Lower lobe of right lung (tissue), 2 donors: ENCODE results near the gene TUBGCP3. TPM values are rescaled to one million over a fixed set of nuclear protein-coding genes. Genes with fewer than 3 reads are reported as not detected.

Experiments
- ATAC-seq, 2 donors: fragments of 200-7000 bp; cut with Tn5 transposase; one replicate each; pipeline ENCODE4 v1.9.1; 2020 to 2022; ENCODE audit warnings: mild to moderate bottlenecking in 2 of 2, moderate library complexity in 2 of 2
- DNase-seq: peaks from one replicate; pipeline ENCODE4 v3.0.0-alpha.2; 2020
- H3K27ac ChIP-seq: fragments of 200-600 bp; one replicate; pipeline ENCODE4 v1.8.0; 2022
- H3K27me3 ChIP-seq: fragments of 200-600 bp; one replicate; pipeline ENCODE4 v1.8.0; 2022; ENCODE audit warnings: low read depth
- H3K36me3 ChIP-seq: fragments of 200-600 bp; one replicate; pipeline ENCODE4 v1.8.0; 2022; ENCODE audit warnings: mild to moderate bottlenecking
- H3K4me1 ChIP-seq: fragments of 200-600 bp; one replicate; pipeline ENCODE4 v1.8.0; 2022
- H3K4me3 ChIP-seq: fragments of 200-600 bp; one replicate; pipeline ENCODE4 v1.8.0; 2022; ENCODE audit warnings: mild to moderate bottlenecking
- H3K9me3 ChIP-seq: fragments of 200-600 bp; one replicate; pipeline ENCODE4 v1.8.0; 2022
- CTCF ChIP-seq: fragments of 200-600 bp; IDR thresholded peaks from one replicate; pipeline ENCODE4 v1.8.0; 2022; ENCODE audit warnings: antibody characterized with exemption, mild to moderate bottlenecking
- intact Hi-C: fragments of 100-400 bp; cut with DNase I; formaldehyde crosslinking; loops from one replicate; pipeline ENCODE4 v1.11.0; 2022
- total RNA-seq: library from RNA; stranded (reverse); fragmentation: NEBNext Ultra II Directional; extraction: Animal tissue kit (Norgen Biotek cat#: 25700); gene quantifications from one replicate; pipeline ENCODE4 v1.2.1, GENCODE V29; 2021
- donor health status: DM: no; HTN: yes; CAD: no; lungs with severe emphysema.

Gene TUBGCP3
- total RNA-seq, 1 donor from 2014 or later, result 34.5 TPM

GRCh38 chr13:112455476-112456059, 132.4 kb downstream of the TUBGCP3 start:
- Histone ChIP-seq H3K27ac (no peak overlapping the region), H3K9me3 (no peaks in the 10 kb centered on the region), H3K27me3 (peaks cover 15% of the 10 kb centered on the region), H3K4me1 (no peaks in the 10 kb centered on the region), H3K4me3 (no peak overlapping the region), H3K36me3 (no peaks in the 10 kb centered on the region)
- DNase-seq (no peak), ATAC-seq (no peak)
- TF ChIP-seq CTCF, result no peak
- intact Hi-C loops, result no loop called here

- H3K9me3 ChIP-seq, result no peaks in the 10 kb centered on the region
- DNase-seq (no peak), ATAC-seq (no peak)
- H3K4me3 ChIP-seq, result no peak overlapping the region
- no peak for TF ChIP-seq CTCF
- H3K36me3 ChIP-seq, result no peaks in the 10 kb centered on the region
- no peak overlapping the region for H3K27ac ChIP-seq
- intact Hi-C loops, result no loop called here
- H3K27me3 ChIP-seq, result peaks cover 15% of the 10 kb centered on the region
- H3K4me1 ChIP-seq, result no peaks in the 10 kb centered on the region
Measured at GRCh38 chr13:112454648-112455334, 133.2 kb downstream of the TUBGCP3 start.

GRCh38 chr13:112453874-112454647, 133.9 kb downstream of the TUBGCP3 start:
- H3K27me3 ChIP-seq, result peaks cover 15% of the 10 kb centered on the region
- H3K27ac ChIP-seq, result no peak overlapping the region
- H3K36me3 ChIP-seq, result no peaks in the 10 kb centered on the region
- no peak for DNase-seq
- no peak overlapping the region for H3K4me3 ChIP-seq
- H3K4me1 ChIP-seq, result no peaks in the 10 kb centered on the region
- intact Hi-C loops, result no loop called here
- TF ChIP-seq CTCF, result no peak
- no peaks in the 10 kb centered on the region for H3K9me3 ChIP-seq
- no peak for ATAC-seq

- Histone ChIP-seq H3K36me3 (no peaks in the 10 kb centered on the region), H3K9me3 (no peaks in the 10 kb centered on the region), H3K27me3 (peaks cover 15% of the 10 kb centered on the region), H3K4me3 (no peak overlapping the region), H3K27ac (no peak overlapping the region), H3K4me1 (no peaks in the 10 kb centered on the region)
- ATAC-seq (no peak), DNase-seq (no peak)
- TF ChIP-seq CTCF, result no peak
- intact Hi-C loops, result no loop called here
Measured at GRCh38 chr13:112453207-112453829, 134.6 kb downstream of the TUBGCP3 start.

GRCh38 chr13:112452380-112453206, 135.4 kb downstream of the TUBGCP3 start:
- no peak overlapping the region for H3K4me3 ChIP-seq
- no peaks in the 10 kb centered on the region for H3K9me3 ChIP-seq
- peak in 1 of 2 donors; percentile 5 for ATAC-seq
- DNase-seq, result no peak
- H3K4me1 ChIP-seq, result no peaks in the 10 kb centered on the region
- H3K36me3 ChIP-seq, result no peaks in the 10 kb centered on the region
- intact Hi-C loops, result no loop called here
- H3K27me3 ChIP-seq, result peaks cover 15% of the 10 kb centered on the region
- no peak for TF ChIP-seq CTCF
- no peak overlapping the region for H3K27ac ChIP-seq
